Cerebellar nuclear complex (tissue), 1 donor: ENCODE results near the gene PDE8B.

Experiments
- DNase-seq, 2 experiments: peaks; one replicate each; lab custom pipeline; 2025; lab: John Stamatoyannopoulos, UW

The PDE8B gene

GRCh38 chr5:77186652-77187370 lies 23.7 kb upstream of the PDE8B start:
- DNase-seq, result no peak

GRCh38 chr5:77189421-77189820 lies 21.1 kb upstream of the PDE8B start:
- no peak for DNase-seq

- no peak for DNase-seq
These were observed 17.9 kb upstream of the PDE8B start for GRCh38 chr5:77192441-77193050.

- DNase-seq, result no peak
These were observed 15.7 kb upstream of the PDE8B start for GRCh38 chr5:77194762-77195161.

GRCh38 chr5:77197840-77198554 lies 12.5 kb upstream of the PDE8B start:
- DNase-seq, result no peak

GRCh38 chr5:77200663-77201062 lies 9.8 kb upstream of the PDE8B start:
- no peak for DNase-seq

- no peak for DNase-seq
These were observed 8.3 kb upstream of the PDE8B start for GRCh38 chr5:77202145-77202544.

GRCh38 chr5:77204967-77205366 lies 5.5 kb upstream of the PDE8B start:
- DNase-seq, result no peak

- no peak for DNase-seq
These were observed 1.8 kb upstream of the PDE8B start for GRCh38 chr5:77208507-77209163.

- no peak for DNase-seq
These were observed 887 bp upstream of the PDE8B start for GRCh38 chr5:77209495-77210090.

GRCh38 chr5:77210964-77211690 lies 647 bp downstream of the PDE8B start:
- no peak for DNase-seq

GRCh38 chr5:77211691-77212047 lies 1.2 kb downstream of the PDE8B start:
- DNase-seq, result no peak

- no peak for DNase-seq
These were observed 3.1 kb downstream of the PDE8B start for GRCh38 chr5:77213601-77214000.

- no peak for DNase-seq
These were observed 3.7 kb downstream of the PDE8B start for GRCh38 chr5:77214151-77214550.

- no peak for DNase-seq
These were observed 7.8 kb downstream of the PDE8B start for GRCh38 chr5:77218263-77218662.

- DNase-seq, result no peak
These were observed 10.6 kb downstream of the PDE8B start for GRCh38 chr5:77221115-77221514.

GRCh38 chr5:77222722-77223121 lies 12.2 kb downstream of the PDE8B start:
- no peak for DNase-seq

GRCh38 chr5:77223653-77224052 lies 13.2 kb downstream of the PDE8B start:
- no peak for DNase-seq

- no peak for DNase-seq
These were observed 14.3 kb downstream of the PDE8B start for GRCh38 chr5:77224672-77225355.

- no peak for DNase-seq
These were observed 15.1 kb downstream of the PDE8B start for GRCh38 chr5:77225531-77225930.

- no peak for DNase-seq
These were observed 19.4 kb downstream of the PDE8B start for GRCh38 chr5:77229887-77230286.
